Left renal pelvis (tissue), 4 donors: Measurements from ENCODE around the gene IPO8. TPM values are rescaled to one million over a fixed set of nuclear protein-coding genes. Genes with fewer than 3 reads are reported as not detected.
"Not testable (repeated sequence)": the region's sequence is repeated elsewhere in the genome, so short reads cannot be mapped to it uniquely, and the experiment has no call there.

ENCODE experiments used
- DNase-seq, 4 donors: peaks; one replicate each; pipeline ENCODE4 v3.0.0-alpha.2; 2013; ENCODE audit warnings: low read depth in 4 of 4, low spot score in 3 of 4
- polyA plus RNA-seq, 4 donors: library from polyadenylated mRNA; unstranded; fragments of 120-200 nt; gene quantifications; one replicate each; pipeline ENCODE4 v1.2.1, GENCODE V29; 2013; ENCODE audit not compliant: insufficient read length in 4 of 4

Gene IPO8
- polyA plus RNA-seq, 4 donors, result 36.4 to 62.7 (median 57.7) TPM

DNA sequence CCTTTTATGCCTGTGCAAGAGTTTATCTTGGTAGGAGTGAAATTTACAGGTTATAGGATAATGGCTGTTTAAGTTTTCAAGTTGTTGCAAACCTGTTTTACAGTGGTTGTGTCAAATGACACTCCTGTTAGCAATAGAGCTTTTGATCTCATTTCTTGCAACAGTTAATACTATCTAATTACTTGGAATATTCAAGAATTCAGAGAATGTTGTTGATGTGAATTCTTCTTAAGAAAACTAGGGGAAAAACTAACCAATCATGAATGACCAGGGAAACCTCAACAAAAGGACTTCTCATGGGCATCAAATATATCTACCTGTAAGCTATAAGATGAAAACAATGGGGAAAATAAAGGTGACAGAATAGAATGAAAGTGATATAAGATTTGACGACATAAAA, 85.0 kb downstream of the IPO8 start:
- no peak for DNase-seq

DNA sequence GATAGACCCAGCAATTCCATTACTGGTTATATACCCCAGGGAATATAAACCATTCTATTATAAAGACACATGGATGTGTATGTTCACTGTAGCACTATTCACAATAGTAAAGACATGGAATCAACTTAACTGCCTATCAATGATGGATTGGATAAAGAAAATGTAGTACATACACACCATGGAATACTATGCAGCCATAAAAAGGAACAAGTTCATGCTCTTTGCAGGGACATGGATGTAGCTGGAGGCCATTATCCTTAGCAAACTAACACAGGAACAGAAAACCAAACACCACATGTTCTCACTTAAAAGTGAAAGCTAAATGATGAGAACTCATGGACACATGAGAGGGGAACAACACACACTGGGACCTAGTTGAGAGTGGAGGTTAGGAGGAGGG, 85.8 kb downstream of the IPO8 start:
- DNase-seq, result not testable (repeated sequence)

DNA sequence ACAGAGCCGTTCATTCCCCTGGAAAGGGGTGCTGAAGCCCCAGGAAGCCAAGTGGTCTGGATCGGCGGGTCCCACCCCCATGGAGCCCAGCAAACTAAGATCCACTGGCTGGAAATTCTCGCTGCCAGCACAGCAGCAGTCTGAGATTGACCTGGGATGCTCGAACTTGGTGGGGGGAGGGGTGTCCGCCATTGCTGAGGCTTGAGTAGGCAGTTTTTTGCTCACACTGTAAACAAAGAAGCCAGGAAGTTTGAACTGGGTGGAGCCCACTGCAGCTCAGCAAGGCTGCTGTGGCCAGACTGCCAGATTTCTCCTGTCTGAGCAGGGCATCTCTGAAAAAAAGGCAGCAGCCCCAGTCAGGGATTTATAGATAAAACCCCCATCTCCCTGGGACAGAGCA, 91.4 kb downstream of the IPO8 start:
- not testable (repeated sequence) for DNase-seq

DNA sequence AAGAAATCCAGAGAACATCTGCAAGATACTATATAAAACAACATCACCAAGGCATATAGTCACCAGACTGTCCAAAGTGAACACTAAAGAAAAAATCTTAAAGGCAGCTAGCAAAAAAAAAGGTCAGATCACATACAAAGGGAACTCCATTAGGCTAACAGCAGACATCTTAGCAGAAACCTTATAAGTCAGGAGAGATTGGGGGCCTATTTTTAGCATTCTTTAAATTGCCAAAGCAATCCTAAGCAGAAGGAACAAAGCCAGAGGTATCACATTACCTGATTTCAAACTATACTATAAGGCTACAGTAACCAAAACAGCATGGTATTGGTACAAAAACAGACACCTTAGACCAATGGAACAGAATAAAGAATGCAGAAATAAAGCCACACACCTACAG, 92.5 kb downstream of the IPO8 start:
- DNase-seq, result no peak

DNA sequence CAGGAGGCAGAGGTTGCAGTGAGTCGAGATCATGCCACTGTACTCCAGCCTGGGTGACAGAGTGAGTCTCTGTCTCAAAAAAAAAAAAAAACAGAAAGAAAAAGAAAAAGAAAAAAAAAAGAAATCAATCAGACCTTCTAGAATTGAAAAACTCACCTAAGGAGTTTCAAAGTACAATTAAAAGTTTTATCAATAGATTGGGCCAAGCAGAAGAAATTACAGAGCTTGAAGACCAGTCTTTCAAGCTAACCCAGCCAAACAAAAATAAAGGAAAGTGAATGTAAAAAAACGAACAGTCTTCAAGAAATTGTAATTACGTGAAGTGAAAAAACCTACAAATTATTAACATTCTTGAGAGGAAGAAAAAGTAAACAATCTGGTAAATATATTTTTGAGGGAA, 93.0 kb downstream of the IPO8 start:
- no peak for DNase-seq

DNA sequence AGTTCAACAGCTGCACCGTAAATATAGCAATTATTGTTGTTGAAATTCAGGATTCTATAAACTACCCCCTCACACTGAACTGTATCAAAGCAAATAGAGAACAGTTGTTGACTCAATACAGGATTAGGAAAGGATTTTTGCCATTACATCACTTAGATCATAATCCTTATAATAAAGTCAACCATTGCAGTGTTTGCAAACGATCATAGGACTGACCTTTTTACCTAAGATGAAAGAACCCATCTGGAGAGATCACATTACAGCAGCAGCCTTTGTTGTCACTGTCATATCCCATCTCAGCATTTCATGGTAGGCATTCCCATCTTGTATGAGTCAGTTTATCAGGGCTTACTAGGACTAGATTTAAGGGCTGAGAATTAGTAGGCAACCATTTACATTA, 96.1 kb downstream of the IPO8 start:
- no peak for DNase-seq

DNA sequence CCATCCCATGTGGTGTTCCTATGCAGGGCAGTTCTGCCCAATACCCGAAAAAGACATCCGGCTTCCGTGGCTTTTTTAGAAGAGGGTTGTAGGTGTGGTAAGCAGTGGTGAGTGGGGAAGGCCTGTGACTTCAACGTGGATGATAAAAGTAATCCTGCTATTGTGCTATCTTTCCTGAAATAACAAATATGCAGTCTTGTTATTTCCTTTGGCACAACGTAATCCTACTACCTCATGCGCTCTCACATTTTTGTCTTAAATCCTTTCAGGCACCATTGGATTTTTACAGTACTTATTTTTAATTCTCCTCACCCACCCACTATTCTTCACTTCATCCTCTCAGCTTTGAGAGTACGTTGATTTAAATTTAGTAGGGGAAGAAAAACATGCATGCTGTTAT, 96.8 kb downstream of the IPO8 start:
- no peak for DNase-seq

DNA sequence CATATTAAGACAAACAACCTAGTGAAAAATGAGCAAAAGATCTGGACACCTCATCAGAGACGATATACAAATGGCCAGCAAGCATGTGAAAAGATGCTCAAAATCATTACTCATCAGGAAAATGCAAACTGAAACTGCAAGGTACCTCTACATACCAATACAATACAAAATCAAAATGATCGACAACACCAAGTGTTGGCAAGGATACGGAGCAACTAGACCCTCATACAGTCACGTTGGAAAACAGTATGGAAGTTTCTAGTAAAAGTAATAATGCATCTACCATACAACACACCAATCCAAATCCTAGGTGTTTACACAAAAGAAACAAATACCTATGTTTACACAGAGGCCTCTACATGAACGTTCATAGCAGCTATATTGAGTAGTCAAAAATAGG, 99.9 kb downstream of the IPO8 start:
- DNase-seq, result no peak

DNA sequence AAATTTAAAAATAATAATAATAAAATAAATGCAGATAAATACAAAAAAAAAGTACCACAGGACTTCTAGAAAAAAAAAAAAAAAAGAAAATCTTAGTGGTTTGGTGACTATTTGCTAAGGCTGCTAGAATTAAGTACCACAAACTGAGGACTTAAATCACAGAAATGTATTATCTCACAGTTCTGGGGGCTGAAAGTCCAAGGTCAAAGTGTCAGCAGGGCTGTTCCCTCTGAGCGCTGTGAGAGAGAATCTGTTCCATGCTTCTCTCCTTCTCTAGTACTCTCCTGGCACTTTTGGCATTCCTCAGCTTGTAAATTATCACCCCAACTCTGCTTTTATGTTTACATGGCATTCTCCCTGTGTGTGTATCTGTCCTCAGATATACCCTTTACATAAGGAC, 101.2 kb downstream of the IPO8 start:
- no peak for DNase-seq

DNA sequence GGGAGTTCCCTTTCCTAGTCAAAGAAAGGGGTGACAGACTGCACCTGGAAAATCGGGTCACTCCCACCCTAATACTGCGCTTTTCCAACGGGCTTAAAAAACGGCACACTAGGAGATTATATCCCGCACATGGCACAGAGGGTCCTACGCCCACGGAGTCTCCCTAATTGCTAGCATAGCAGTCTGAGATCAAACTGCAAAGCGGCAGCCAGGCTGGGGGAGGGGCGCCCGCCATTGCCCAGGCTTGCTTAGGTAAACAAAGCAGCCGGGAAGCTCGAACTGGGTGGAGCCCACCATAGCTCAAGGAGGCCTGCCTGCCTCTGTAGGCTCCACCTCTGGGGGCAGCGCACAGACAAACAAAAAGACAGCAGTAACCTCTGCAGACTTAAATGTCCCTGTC, 107.1 kb downstream of the IPO8 start:
- not testable (repeated sequence) for DNase-seq

DNA sequence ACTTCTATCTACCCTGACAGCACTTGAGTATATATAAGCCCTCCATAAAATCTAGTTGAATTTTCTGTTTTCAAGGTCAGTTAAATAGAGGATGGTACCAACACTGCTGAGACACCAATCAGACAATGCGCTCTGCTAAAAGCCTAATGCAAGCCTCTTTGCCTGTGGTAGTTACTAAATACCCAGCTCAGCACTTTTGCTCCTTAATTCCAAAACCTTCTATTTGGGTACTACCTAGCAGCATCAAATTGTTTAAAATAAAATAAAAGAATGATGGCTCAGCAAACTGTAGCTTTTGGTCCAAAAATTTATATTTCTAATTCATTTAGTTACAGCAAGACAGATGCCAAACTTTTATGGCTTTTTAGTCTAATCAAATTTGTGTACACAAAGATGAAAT, 107.9 kb downstream of the IPO8 start:
- DNase-seq, result no peak

DNA sequence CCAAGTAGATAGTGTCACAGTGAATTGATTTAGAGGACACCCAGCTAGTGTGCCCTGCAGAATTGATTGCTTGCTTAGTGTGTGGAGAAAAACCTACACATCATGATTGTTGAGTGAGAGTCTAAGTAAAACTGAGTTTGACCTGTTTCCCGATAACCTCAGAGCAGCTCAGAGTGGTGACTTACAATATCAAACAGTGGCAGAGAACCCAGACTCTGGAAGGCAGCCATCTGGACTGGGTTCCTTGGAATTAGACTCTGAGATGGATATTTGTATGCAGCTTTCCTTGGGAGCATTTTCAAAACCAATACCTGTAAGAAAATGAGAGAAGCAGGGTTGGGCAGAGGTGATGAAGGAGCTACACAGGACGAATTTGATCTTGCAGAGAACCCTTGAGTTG, 109.8 kb downstream of the IPO8 start:
- no peak for DNase-seq

DNA sequence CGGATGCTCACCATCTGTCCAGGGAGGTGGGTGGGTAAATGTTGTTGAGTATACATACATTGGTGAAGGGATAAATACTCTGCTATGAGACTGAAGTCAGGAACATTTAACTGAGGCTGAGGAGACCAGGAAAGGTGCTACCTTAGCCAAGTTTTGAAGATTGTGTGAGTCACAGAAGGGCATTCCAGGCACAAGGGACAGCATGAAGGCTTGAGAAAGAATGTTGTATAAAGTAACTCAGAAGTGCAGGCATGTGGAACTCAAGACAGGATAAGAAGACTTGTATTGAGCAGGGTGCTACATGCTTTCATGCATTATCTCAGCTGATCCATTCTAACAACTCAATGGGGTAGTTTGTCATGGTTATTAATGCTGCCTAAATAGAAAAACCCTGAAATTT, 112.7 kb downstream of the IPO8 start:
- no peak for DNase-seq

DNA sequence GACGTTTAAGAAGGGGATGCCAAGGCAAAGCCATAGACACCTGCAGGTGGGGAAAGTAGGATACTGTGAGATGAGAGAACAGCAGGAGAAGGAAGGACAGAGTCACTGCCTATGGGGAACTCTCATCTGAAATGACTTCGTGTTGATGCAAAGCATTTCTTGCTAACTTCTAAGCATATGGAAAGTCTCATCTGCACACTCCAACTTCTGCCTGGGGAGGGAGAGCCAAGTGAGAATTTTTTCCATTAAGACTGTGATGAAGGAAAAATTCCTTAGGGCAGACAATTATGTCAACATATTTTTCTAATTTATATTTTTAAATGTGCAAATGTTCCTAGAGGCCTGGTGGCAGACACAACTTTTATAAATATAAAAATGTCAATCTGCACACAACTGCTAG, 115.3 kb downstream of the IPO8 start:
- peak in 3 of 4 donors; percentile 17 to 28 (median 27) for DNase-seq

Other genes with a start within 250 kb of the IPO8 start
- gene CAPRIN2, start 59.1 kb upstream of the IPO8 start, polyA plus RNA-seq, result 10 to 100 TPM; 35.6 to 48.0 (median 37.0) TPM
- 1 to 10 TPM; 2.8 to 6.1 (median 4.8) TPM for gene TSPAN11, start 230.9 kb upstream of the IPO8 start, polyA plus RNA-seq